PC-3 (cell line): ENCODE measurements around the gene ZNF513. TPM values are rescaled to one million over a fixed set of nuclear protein-coding genes. Genes with fewer than 3 reads are reported as not detected.

Experiments used
- ATAC-seq: fragments of 200-7000 bp; cut with Tn5 transposase; 2 replicates; pipeline ENCODE4 v1.9.1; 2020; ENCODE audit warnings: mild to moderate bottlenecking, moderate library complexity
- BruUV-seq: library from RNA; stranded (reverse); fragments of 400-500 nt; replicated peaks from 2 replicates; lab custom pipeline; 2021; lab: Mats Ljungman, UMichigan
- CTCF ChIA-PET: fragments of 300-600 bp; sonication (Branson Sonifier 250); formaldehyde crosslinking; loops from one replicate; lab custom pipeline; 2022; ENCODE audit warnings: antibody characterized with exemption; lab: Charles Lee
- POLR2A ChIA-PET: fragments of 300-600 bp; sonication (Branson Sonifier 250); formaldehyde crosslinking; loops from one replicate; lab custom pipeline; 2022; ENCODE audit warnings: antibody characterized with exemption; ENCODE audit not compliant: unreplicated experiment; lab: Charles Lee
- DNase-seq: peaks from one replicate; pipeline ENCODE4 v3.0.0-alpha.2; 2015
- H2AFZ ChIP-seq: fragments of 300-600 bp; sonication (generic); 2 replicates; pipeline ENCODE4 v1.6.0; 2016; ENCODE audit warnings: antibody characterized with exemption, low read length
- H3F3A ChIP-seq: fragments of 300-600 bp; sonication (generic); one replicate; pipeline ENCODE4 v1.6.0; 2017; ENCODE audit warnings: antibody characterized with exemption, low read length, control low read depth, mild to moderate bottlenecking; ENCODE audit not compliant: unreplicated experiment
- H3K27ac ChIP-seq: fragments of 300-600 bp; sonication (generic); 2 replicates; pipeline ENCODE4 v1.5.1; 2016; ENCODE audit warnings: mild to moderate bottlenecking, low read length
- H3K27me3 ChIP-seq: fragments of 300-600 bp; sonication (generic); 2 replicates; pipeline ENCODE4 v1.6.1; 2016; ENCODE audit warnings: low read length, mixed read lengths
- H3K36me3 ChIP-seq: fragments of 300-600 bp; sonication (generic); 2 replicates; pipeline ENCODE4 v1.6.1; 2016; ENCODE audit warnings: low read depth, mixed run types, low read length, mixed read lengths
- H3K4me1 ChIP-seq: fragments of 300-600 bp; sonication (generic); 2 replicates; pipeline ENCODE4 v1.5.1; 2016; ENCODE audit warnings: low read length; ENCODE audit not compliant: insufficient read depth
- H3K4me2 ChIP-seq: fragments of 300-600 bp; sonication (generic); 2 replicates; pipeline ENCODE4 v1.6.0; 2016; ENCODE audit warnings: low read length
- H3K4me3 ChIP-seq: fragments of 300-600 bp; sonication (generic); 2 replicates; pipeline ENCODE4 v1.5.1; 2016; ENCODE audit warnings: mild to moderate bottlenecking, low read length, mixed read lengths
- H3K79me2 ChIP-seq: fragments of 300-600 bp; sonication (generic); 2 replicates; pipeline ENCODE4 v1.6.1; 2017; ENCODE audit warnings: low read length, mixed read lengths
- H3K9ac ChIP-seq: fragments of 300-600 bp; sonication (generic); 2 replicates; pipeline ENCODE4 v1.6.0; 2016; ENCODE audit warnings: mild to moderate bottlenecking, low read length
- H3K9me2 ChIP-seq: fragments of 300-600 bp; sonication (generic); replicated peaks from 2 replicates; pipeline ENCODE4 v1.6.1; 2016; ENCODE audit warnings: mixed run types, low read length, mixed read lengths
- H3K9me3 ChIP-seq: fragments of 300-600 bp; sonication (generic); 2 replicates; pipeline ENCODE4 v1.6.1; 2016; ENCODE audit warnings: low read length, mixed read lengths
- H4K20me1 ChIP-seq: fragments of 300-600 bp; sonication (generic); 2 replicates; pipeline ENCODE4 v1.6.1; 2016; ENCODE audit warnings: low read length, mixed read lengths
- CTCF ChIP-seq: fragments of 300-600 bp; sonication (generic); conservative IDR thresholded peaks from 2 replicates; pipeline ENCODE4 v1.5.1; 2017; ENCODE audit warnings: antibody characterized with exemption, low read depth, mild to moderate bottlenecking, low read length
- EZH2 ChIP-seq: fragments of 300-600 bp; sonication (generic); IDR thresholded peaks from one replicate; pipeline ENCODE4 v1.6.1; 2017; ENCODE audit warnings: antibody characterized with exemption, mild to moderate bottlenecking, low read length; ENCODE audit not compliant: unreplicated experiment
- EZH2phosphoT487 ChIP-seq: fragments of 300-600 bp; sonication (generic); IDR thresholded peaks from 2 replicates; pipeline ENCODE4 v1.6.1; 2018; ENCODE audit warnings: mild to moderate bottlenecking, antibody characterized with exemption, low read length, borderline replicate concordance
- intact Hi-C: fragments of 100-400 bp; cut with micrococcal nuclease; formaldehyde crosslinking; loops from 2 replicates; pipeline ENCODE4 v1.9.0; 2023
- total RNA-seq: library from RNA; depleted of rRNA; stranded (reverse); fragments of >200 nt; gene quantifications from 2 replicates; pipeline ENCODE4 v1.2.3, GENCODE V29; 2014

Gene ZNF513
- total RNA-seq, 1 experiment from 2014 or later, result 7.4 TPM

GRCh38 chr2:27372937-27373336 is 7.6 kb downstream of the ZNF513 start:
- intact Hi-C loops, result no loop called here
- Histone ChIP-seq H3K27ac (no peak overlapping the region), H3K27me3 (no peaks in the 10 kb centered on the region), H3K4me3 (no peak overlapping the region), H3K36me3 (peaks cover 32% of the 10 kb centered on the region; the same call in 1 of the 2 replicates), H2AFZ (no peak overlapping the region), H4K20me1 (no peaks in the 10 kb centered on the region), H3F3A (no peaks in the 10 kb centered on the region), H3K79me2 (peaks cover 47% of the 10 kb centered on the region), H3K9ac (no peak overlapping the region), H3K9me2 (no peaks in the 10 kb centered on the region), H3K4me2 (peak overlapping the region; percentile 98; the same call in 1 of the 2 replicates), H3K4me1 (peaks cover 35% of the 10 kb centered on the region), H3K9me3 (no peaks in the 10 kb centered on the region)
- CTCF ChIA-PET, result no interaction called here
- no TSS peak for BruUV-seq
- POLR2A ChIA-PET, result no interaction called here
- no peak for ATAC-seq
- TF ChIP-seq EZH2phosphoT487 (no peak), CTCF (no peak), EZH2 (no peak)
- DNase-seq, result peak; percentile 16

- Histone ChIP-seq H3K27ac (peak overlapping the region; percentile 51), H3K9me3 (no peaks in the 10 kb centered on the region), H3K4me2 (peak overlapping the region; percentile 98), H3K27me3 (no peaks in the 10 kb centered on the region), H3K9me2 (no peaks in the 10 kb centered on the region), H3F3A (no peaks in the 10 kb centered on the region), H3K4me3 (peak overlapping the region; percentile 76), H3K9ac (peak overlapping the region; percentile 93), H3K4me1 (peaks cover 35% of the 10 kb centered on the region), H4K20me1 (no peaks in the 10 kb centered on the region), H3K79me2 (peaks cover 48% of the 10 kb centered on the region), H3K36me3 (peaks cover 30% of the 10 kb centered on the region), H2AFZ (peak overlapping the region; percentile 68)
- DNase-seq (peak; percentile 50), ATAC-seq (peak; percentile 21)
- intact Hi-C loops, result loop anchor here (1.0 kb wide), 3 partner anchors 15 to 300 kb away; partner anchors contain the start of genes GTF3C2 and OST4
- ChIA-PET CTCF (no interaction called here), POLR2A (interaction anchor here (0.6 to 1.1 kb wide), 2 partner anchors 9 to 341 kb away, joined by 5 to 6 read pairs; no protein-coding TSS in a partner anchor)
- TF ChIP-seq EZH2 (no peak), EZH2phosphoT487 (no peak), CTCF (no peak)
- no TSS peak for BruUV-seq
Observed at GRCh38 chr2:27370816-27371620, 9.5 kb downstream of the ZNF513 start.
